B cell (primary cell): ENCODE results near the gene GPR142. TPM values are rescaled to one million over a fixed set of nuclear protein-coding genes. Genes with fewer than 3 reads are reported as not detected.

Experiments used
- ATAC-seq: fragments of 200-7000 bp; cut with Tn5 transposase; one replicate; pipeline ENCODE4 v1.10.0; 2021; ENCODE audit warnings: low read depth, mild to moderate bottlenecking, moderate number of reproducible peaks, moderate library complexity
- CTCF ChIA-PET: fragments of 350-600 bp; sonication (Branson Sonifier 250); formaldehyde crosslinking; loops from one replicate; lab custom pipeline; 2021; ENCODE audit warnings: antibody characterized with exemption, inconsistent platforms; lab: Charles Lee
- POLR2A ChIA-PET: fragments of 350-600 bp; sonication (Branson Sonifier 250); formaldehyde crosslinking; loops from one replicate; lab custom pipeline; 2021; ENCODE audit warnings: antibody characterized with exemption; lab: Charles Lee
- DNase-seq: peaks from one replicate; pipeline ENCODE4 v3.0.0; 2013
- H2AFZ ChIP-seq: 2 replicates; pipeline ENCODE4 v1.6.1; 2012; ENCODE audit warnings: mild to moderate bottlenecking, low read depth, low read length; ENCODE audit not compliant: insufficient read depth, poor library complexity, severe bottlenecking
- H3K27ac ChIP-seq, 2 donors: 1 replicate in 1 of 2; 2 replicates in 1 of 2; pipeline ENCODE4 v1.5.1; 2012 to 2013; ENCODE audit warnings: low read length in 2 of 2, mild to moderate bottlenecking in 2 of 2, moderate library complexity in 1 of 2
- H3K27me3 ChIP-seq, 4 experiments: fragments of 200-600 bp in 1 of 4; sonication (generic) in 1 of 4; replicated peaks in 1 of 4; 1 replicate in 2 of 4; 2 replicates in 2 of 4; pipeline versions ENCODE4 v1.6.1 to v1.7.0; 2013 to 2016; ENCODE audit warnings: low read length in 3 of 4, mild to moderate bottlenecking in 2 of 4, mixed read lengths in 1 of 4, moderate library complexity in 1 of 4; ENCODE audit not compliant: insufficient read depth in 4 of 4, control insufficient read depth in 3 of 4; ENCODE audit errors: control extremely low read depth in 1 of 4
- H3K36me3 ChIP-seq, 2 experiments: replicated peaks in 1 of 2; 1 replicate in 1 of 2; 2 replicates in 1 of 2; pipeline versions ENCODE4 v1.6.1 to v1.7.1; 2013; ENCODE audit warnings: low read length in 1 of 2; ENCODE audit not compliant: insufficient read depth in 2 of 2, control insufficient read depth in 1 of 2; ENCODE audit errors: control extremely low read depth in 1 of 2, extremely low read depth in 1 of 2
- H3K4me1 ChIP-seq, 2 donors: fragments of 200-600 bp in 1 of 2; sonication (generic) in 1 of 2; 1 replicate in 1 of 2; 2 replicates in 1 of 2; pipeline versions ENCODE4 v1.5.1 to v1.6.1; 2013 to 2017; ENCODE audit warnings: low read length in 2 of 2; ENCODE audit not compliant: control insufficient read depth in 2 of 2, insufficient read depth in 2 of 2
- H3K4me2 ChIP-seq: replicated peaks from 2 replicates; pipeline ENCODE3; 2012; ENCODE audit warnings: mild to moderate bottlenecking, low read depth, low read length; ENCODE audit not compliant: poor library complexity, severe bottlenecking
- H3K4me3 ChIP-seq, 5 experiments: fragments of 200-600 bp in 1 of 5; sonication (generic) in 1 of 5; 1 replicate in 3 of 5; 2 replicates in 2 of 5; pipeline versions ENCODE4 v1.5.1 to v1.7.0; 2011 to 2016; ENCODE audit warnings: low read length in 4 of 5, mild to moderate bottlenecking in 4 of 5, low read depth in 2 of 5, control low read depth in 1 of 5, moderate library complexity in 1 of 5; ENCODE audit not compliant: insufficient read depth in 1 of 5; ENCODE audit errors: control extremely low read depth in 1 of 5, extremely low read depth in 1 of 5
- H3K79me2 ChIP-seq: fragments of 200-600 bp; sonication (generic); one replicate; pipeline ENCODE4 v1.6.0; 2016; ENCODE audit warnings: low read length; ENCODE audit not compliant: control insufficient read depth, insufficient read depth
- H3K9ac ChIP-seq: fragments of 200-600 bp; sonication (generic); 2 replicates; pipeline ENCODE4 v1.6.1; 2017; ENCODE audit warnings: mild to moderate bottlenecking, low read length, moderate library complexity
- H3K9me3 ChIP-seq, 3 donors: one replicate each; pipeline versions ENCODE4 v1.6.1 to v1.7.1; 2013; ENCODE audit warnings: low read length in 2 of 3; ENCODE audit not compliant: control insufficient read depth in 2 of 3, insufficient read depth in 1 of 3; ENCODE audit errors: control extremely low read depth in 1 of 3
- H4K20me1 ChIP-seq: 2 replicates; pipeline ENCODE4 v1.6.0; 2012; ENCODE audit warnings: mild to moderate bottlenecking, low read length; ENCODE audit not compliant: insufficient read depth, control insufficient read depth, poor library complexity, severe bottlenecking
- H3K27ac Mint-ChIP-seq: one replicate; pipeline ENCODE4 v1.8.0; 2021; ENCODE audit warnings: mixed read lengths
- H3K27me3 Mint-ChIP-seq: one replicate; pipeline ENCODE4 v1.8.0; 2021; ENCODE audit warnings: mixed read lengths
- H3K4me1 Mint-ChIP-seq: one replicate; pipeline ENCODE4 v1.8.0; 2021; ENCODE audit warnings: mixed read lengths
- H3K4me3 Mint-ChIP-seq: one replicate; pipeline ENCODE4 v1.8.0; 2021; ENCODE audit warnings: mixed read lengths
- H3K9me3 Mint-ChIP-seq: one replicate; pipeline ENCODE4 v1.8.0; 2022; ENCODE audit warnings: mixed read lengths; ENCODE audit not compliant: insufficient read depth
- EZH2 ChIP-seq: IDR thresholded peaks from 2 replicates; pipeline ENCODE4 v1.6.1; 2012; ENCODE audit warnings: borderline replicate concordance, low read depth, mild to moderate bottlenecking, moderate library complexity, low read length; ENCODE audit not compliant: insufficient read depth, poor library complexity, severe bottlenecking
- WGBS: methylation state at CpG from one replicate; pipeline ENCODE4 v1.1.5; 2013; ENCODE audit warnings: missing lambda C conversion rate; ENCODE audit not compliant: insufficient coverage; 5-methylcytosine and 5-hydroxymethylcytosine counted together
- intact Hi-C: fragments of 100-400 bp; cut with micrococcal nuclease; formaldehyde crosslinking; loops from one replicate; pipeline ENCODE4 v1.10.0; 2022
- polyA plus RNA-seq: library from polyadenylated mRNA; depleted of rRNA; stranded (reverse); fragments of >200 nt; gene quantifications from 2 replicates; pipeline ENCODE4 v1.2.3, GENCODE V29; 2012
- total RNA-seq, 2 donors: library from RNA; stranded (reverse); fragments of 120-200 nt in 1 of 2; gene quantifications; 1 replicate in 1 of 2; 2 replicates in 1 of 2; pipeline versions ENCODE4 v1.2.3 to v1.2.4, GENCODE V29; 2013 to 2022
- TF ChIP-seq, protein P1 (sequence below): fragments of 200-600 bp; IDR thresholded peaks from one replicate; pipeline ENCODE4 v1.8.0; 2022; ENCODE audit warnings: antibody characterized with exemption, mild to moderate bottlenecking

Gene GPR142
- total and polyA plus RNA-seq, 2 donors (not counting 1 experiment from before 2014, with no cell fraction given), result not detected

DNA sequence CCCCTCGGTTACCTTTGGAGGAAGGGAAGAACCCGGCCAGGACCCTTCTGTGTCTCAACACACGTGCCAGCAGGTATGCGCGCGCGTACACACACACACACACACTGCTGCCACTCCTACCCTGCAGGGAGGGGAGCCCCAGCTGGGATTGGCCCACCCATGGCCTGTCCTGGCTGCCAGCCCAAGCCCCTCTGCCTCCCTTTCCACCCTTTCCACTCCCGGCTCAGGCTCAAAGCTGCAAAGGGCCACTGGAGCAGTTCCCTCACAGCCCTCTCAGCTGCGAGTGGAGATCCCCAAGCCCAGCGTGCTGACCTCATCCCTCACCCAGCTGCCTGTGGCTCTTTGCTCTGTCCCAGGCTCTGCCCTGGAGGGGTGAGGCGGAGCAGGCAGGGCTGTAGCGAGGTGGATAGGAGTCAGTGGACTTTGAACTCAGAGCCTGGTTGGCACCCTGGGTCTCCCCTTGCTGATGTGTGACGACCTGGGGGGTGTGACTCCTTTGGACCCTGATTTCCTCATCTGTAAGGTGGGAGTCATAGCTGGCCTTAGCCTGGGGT, 26.8 kb upstream of the GPR142 start:
- H4K20me1 ChIP-seq, result no peaks in the 10 kb centered on the region
- no peak overlapping the region for H2AFZ ChIP-seq
- no peaks in the 10 kb centered on the region for H3K4me1 ChIP-seq
- intact Hi-C loops, result no loop called here
- no peaks in the 10 kb centered on the region for H3K36me3 ChIP-seq
- DNase-seq, result no peak
- no peak overlapping the region for H3K27ac ChIP-seq
- ChIA-PET POLR2A (no interaction called here), CTCF (no interaction called here)
- peak overlapping the region; percentile 4 for H3K27ac Mint-ChIP-seq
- H3K27me3 Mint-ChIP-seq, result peaks cover 13% of the 10 kb centered on the region
- H3K4me1 Mint-ChIP-seq, result no peaks in the 10 kb centered on the region
- no peak overlapping the region for H3K9ac ChIP-seq
- H3K9me3 Mint-ChIP-seq, result no peaks in the 10 kb centered on the region
- no peak for TF ChIP-seq EZH2
- TF ChIP-seq, protein P1, sequence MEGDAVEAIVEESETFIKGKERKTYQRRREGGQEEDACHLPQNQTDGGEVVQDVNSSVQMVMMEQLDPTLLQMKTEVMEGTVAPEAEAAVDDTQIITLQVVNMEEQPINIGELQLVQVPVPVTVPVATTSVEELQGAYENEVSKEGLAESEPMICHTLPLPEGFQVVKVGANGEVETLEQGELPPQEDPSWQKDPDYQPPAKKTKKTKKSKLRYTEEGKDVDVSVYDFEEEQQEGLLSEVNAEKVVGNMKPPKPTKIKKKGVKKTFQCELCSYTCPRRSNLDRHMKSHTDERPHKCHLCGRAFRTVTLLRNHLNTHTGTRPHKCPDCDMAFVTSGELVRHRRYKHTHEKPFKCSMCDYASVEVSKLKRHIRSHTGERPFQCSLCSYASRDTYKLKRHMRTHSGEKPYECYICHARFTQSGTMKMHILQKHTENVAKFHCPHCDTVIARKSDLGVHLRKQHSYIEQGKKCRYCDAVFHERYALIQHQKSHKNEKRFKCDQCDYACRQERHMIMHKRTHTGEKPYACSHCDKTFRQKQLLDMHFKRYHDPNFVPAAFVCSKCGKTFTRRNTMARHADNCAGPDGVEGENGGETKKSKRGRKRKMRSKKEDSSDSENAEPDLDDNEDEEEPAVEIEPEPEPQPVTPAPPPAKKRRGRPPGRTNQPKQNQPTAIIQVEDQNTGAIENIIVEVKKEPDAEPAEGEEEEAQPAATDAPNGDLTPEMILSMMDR, result no peak
- ATAC-seq, result no peak
- 80% methylated on average over 10 of the region's 13 CpGs for WGBS
- H3K4me3 ChIP-seq, result no peak overlapping the region
- H3K4me3 Mint-ChIP-seq, result no peak overlapping the region
- no peaks in the 10 kb centered on the region for H3K27me3 ChIP-seq
- no peaks in the 10 kb centered on the region for H3K79me2 ChIP-seq
- H3K9me3 ChIP-seq, result peaks cover 0 to 2% (median 0%) of the 10 kb centered on the region in 3 donors
- no peak overlapping the region for H3K4me2 ChIP-seq

DNA sequence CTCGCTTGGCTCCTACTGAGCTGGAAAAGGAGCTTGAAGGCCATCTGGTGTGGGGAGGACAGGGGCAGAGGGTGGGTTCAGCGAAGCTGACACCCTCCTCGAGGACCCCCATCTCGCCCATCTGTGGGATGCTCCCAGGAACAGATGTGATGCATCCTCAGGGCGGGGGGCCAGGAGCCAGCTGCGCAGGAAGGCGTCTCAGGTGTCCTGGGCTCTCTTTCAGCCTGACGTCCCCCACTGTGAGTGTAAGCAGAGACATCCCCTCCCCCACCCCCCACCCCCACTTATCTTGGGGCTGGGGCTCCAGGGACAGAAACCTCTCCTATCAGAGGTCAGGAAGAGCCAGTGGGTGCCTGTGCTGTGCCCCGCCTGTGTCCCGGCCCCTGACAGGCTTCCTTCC, 25.1 kb upstream of the GPR142 start:
- CTCF ChIA-PET, result no interaction called here
- Mint-ChIP-seq H3K27ac (no peak overlapping the region), H3K27me3 (peaks cover 11% of the 10 kb centered on the region), H3K4me3 (no peak overlapping the region), H3K4me1 (no peaks in the 10 kb centered on the region), H3K9me3 (no peaks in the 10 kb centered on the region)
- no peaks in the 10 kb centered on the region for H3K36me3 ChIP-seq
- DNase-seq (no peak), ATAC-seq (no peak)
- intact Hi-C loops, result no loop called here
- no peaks in the 10 kb centered on the region for H4K20me1 ChIP-seq
- no peaks in the 10 kb centered on the region for H3K9me3 ChIP-seq
- H3K79me2 ChIP-seq, result no peaks in the 10 kb centered on the region
- TF ChIP-seq, protein P1, result no peak
- no peak for TF ChIP-seq EZH2
- no peak overlapping the region for H3K27ac ChIP-seq
- no peak overlapping the region for H2AFZ ChIP-seq
- H3K4me2 ChIP-seq, result no peak overlapping the region
- H3K9ac ChIP-seq, result no peak overlapping the region
- no peaks in the 10 kb centered on the region for H3K4me1 ChIP-seq
- H3K4me3 ChIP-seq, result no peak overlapping the region
- POLR2A ChIA-PET, result no interaction called here
- H3K27me3 ChIP-seq, result no peaks in the 10 kb centered on the region
- WGBS, result 89% methylated on average over 9 of the region's 10 CpGs
